Myocyte (in vitro differentiated cells): ENCODE data around the gene CD226. TPM values are rescaled to one million over a fixed set of nuclear protein-coding genes. Genes with fewer than 3 reads are reported as not detected.
"Not testable (repeated sequence)": the region's sequence is repeated elsewhere in the genome, so short reads cannot be mapped to it uniquely, and the experiment has no call there.

Experiments used
- DNase-seq: peaks from one replicate; pipeline ENCODE4 v3.0.0-alpha.2; 2012; ENCODE audit warnings: low read depth
- total RNA-seq: library from RNA; depleted of rRNA; stranded (reverse); fragments of >200 nt; gene quantifications from 2 replicates; pipeline ENCODE4 v1.2.3, GENCODE V29; 2014

The CD226 gene
- total RNA-seq, 1 donor from 2014 or later, result 0.16 TPM

DNA sequence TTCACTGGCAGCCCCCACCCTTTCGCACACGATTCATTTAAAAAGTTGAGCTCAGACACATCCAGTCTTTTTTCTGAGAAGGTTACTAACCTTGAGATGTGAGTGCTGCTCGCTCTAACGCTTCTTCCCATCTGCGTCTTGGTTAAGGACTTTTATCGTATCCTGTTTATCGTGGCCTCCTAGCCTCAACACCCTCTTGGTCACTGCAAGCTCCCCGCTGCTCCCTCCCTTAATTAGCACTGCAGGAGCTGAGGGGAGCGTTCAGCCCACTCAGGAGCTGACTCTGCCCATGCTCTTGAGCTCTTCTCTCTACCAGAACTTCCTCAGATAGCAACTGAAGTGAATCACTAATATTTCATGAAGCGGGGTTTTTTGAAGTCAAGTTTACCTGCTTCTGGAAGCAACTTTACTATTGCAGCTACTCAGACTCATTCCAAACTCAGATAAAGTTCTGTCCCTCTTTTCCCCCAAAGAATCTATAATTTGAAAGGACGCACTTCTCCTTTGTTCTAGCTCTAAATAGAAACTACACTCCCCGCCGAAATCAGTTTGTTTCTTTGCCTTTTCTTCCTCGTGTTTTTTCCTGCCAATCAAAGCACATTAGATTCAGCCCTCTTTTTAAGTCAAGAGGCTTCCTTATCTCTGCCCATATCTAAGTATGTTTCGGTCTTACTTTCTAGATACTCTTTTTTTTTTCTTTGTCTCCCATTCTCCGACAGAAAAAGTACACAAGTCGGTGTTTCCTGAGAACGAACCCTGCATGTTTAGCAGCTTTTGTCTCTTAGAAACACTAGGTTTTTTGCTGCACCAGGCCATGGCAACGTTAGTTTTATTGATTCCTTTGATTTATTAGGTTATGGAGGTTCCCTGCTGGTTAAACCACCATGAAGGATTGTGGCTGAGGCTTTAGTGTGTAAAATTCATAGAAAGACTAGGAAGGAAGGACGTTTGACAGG, 9.3 kb upstream of the CD226 start:
- no peak for DNase-seq

DNA sequence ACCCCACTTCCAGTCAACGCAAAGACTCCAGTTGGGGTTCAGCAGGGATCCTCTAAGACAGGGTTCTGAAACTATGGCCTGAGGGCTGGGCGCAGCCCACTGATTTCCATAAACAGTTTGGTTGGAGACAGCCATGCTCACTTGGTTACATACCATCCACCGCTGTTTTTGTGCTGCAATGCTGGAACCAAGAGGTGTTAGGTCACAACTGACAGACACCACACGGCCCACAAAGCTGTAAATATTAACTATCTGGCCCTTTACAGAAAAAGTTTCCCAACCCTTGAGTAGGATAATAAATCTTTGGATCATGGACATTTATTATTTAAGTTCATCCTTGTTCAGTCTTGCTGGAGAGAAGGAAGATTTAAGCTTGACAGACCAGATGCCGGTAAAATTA, 8.4 kb upstream of the CD226 start:
- no peak for DNase-seq

DNA sequence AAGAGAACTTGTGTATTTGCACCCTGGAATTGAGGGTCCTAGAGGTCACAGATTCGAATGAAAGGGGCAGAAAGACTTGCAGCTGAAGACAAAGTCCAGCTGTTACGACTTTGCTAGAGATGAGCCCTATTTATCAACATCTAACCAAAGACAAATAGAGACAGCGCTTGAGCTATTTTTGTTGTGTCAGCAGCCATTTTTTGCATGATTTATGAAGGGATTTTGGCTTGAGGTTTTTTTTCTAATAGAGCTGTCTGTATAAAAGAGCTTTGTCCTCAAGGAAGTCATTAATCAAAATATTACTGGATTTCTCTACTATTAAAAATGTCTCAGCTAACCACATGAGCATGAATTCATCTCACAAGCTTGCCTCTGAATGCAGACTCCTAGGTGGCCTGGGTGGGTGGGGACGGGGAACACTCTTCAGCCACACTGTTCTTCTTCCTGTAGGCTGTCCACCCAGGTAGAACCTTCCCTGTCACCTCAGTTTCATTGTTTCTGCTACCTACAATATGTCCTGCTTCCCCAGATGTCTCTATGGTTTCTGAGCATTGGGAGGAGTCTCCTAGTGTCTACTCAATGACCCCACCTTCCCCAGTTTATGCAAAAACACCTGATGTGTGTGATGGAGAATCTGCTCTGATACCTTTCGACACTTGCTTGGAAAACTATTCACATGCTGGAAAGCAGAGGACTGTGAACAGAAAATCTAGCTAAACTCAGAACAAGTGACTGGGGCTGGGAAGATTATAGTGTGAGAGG, 7.2 kb upstream of the CD226 start:
- peak; percentile 39 for DNase-seq

DNA sequence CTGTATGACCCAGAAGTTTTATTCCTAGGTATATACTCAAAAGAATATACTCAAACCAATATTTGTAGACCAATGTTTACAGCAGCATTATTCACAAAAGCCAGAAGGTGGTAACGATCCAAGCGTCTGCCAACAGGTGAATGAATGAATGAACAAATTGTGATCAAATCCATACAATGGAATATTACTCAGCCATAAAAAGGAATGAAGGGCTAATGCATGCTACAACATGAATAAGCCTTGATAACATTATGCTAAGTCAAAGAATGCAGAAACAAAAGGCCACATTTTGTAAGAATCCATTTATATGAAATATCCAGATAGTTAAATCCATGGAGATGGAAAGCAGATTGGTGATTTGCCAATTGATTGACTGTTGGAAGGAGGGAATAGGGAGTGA, 5.5 kb upstream of the CD226 start:
- no peak for DNase-seq

DNA sequence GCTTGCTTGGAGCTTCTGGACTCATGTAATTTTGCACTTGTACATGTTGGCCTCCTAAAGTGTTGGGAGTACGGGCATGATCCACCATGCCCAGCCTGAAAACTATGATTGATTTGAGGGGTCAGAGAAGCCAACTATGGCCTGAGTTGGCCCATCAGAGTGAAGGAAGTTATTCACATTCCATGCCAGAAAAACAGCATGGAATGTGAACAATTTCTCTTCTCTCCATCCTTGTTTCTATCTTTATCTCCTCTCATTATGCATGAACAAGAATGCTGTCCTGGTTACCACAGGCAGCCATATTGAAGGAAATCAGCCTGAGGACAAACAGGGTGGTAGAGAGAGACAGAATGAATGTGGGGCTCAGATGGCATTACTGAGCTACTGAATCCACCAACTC, 3.5 kb upstream of the CD226 start:
- peak; percentile 36 for DNase-seq

DNA sequence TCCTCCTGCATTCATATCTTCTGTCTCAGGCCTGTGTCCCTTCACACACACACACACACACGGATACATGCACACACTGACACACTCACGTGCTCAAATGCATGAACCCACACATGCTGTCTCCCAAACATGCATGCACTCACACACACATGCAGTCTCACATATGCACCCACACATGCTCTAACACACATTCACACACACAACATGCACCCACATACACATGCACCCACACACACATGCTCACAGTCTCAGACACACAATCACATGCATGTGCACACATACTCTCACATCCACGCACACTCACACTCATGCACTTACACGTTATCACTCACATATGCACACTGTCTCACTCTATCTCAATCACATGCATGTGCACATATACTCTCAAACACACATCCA, 1.9 kb upstream of the CD226 start:
- no peak for DNase-seq

DNA sequence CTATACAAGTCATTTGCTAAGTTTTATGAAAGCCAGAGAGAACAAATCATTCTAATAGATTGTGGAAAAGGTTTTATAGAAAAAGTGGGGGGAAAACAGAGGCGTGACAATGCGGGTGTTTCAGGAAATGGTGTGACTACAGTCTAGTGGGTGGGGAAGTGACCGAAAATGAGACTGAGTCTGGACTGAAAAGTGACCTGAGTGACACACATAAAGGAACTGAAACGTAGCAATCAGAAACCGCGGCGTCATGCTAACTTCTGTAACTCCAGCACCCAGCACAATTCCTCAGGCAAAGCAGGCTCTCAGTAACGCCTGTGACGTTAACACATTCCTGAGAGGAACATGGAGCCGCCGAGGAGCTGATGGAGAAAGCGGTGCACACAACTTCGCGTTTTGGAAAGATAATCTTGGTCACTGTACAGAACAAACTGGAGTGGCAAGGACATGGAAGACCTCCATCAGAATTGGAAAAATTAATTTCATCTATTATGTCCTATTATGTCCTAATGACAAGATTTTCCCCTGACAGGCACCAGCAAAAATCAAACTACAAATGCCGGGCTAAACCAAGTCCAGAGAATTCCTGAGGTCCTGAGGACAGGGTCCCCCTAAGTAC, 1.4 kb upstream of the CD226 start:
- DNase-seq, result peak; percentile 8

DNA sequence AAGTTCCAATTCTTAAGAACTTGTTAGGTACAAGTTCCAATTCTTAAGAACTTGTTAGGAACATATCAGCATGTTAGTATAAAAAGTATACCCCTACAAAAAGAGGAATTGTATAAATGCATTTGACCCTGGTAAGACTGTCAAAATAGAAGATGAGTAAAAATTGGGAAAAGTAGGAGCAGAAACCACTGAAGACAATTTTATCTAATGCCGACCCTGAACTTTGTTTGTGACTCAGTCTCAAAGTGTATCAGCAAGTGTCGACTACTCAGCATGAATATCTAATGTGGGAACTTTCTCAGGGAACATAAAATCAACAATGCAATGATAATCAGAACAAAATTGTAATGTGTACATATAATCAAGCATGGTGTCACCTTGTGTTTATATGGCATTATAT, 583 bp upstream of the CD226 start:
- no peak for DNase-seq

DNA sequence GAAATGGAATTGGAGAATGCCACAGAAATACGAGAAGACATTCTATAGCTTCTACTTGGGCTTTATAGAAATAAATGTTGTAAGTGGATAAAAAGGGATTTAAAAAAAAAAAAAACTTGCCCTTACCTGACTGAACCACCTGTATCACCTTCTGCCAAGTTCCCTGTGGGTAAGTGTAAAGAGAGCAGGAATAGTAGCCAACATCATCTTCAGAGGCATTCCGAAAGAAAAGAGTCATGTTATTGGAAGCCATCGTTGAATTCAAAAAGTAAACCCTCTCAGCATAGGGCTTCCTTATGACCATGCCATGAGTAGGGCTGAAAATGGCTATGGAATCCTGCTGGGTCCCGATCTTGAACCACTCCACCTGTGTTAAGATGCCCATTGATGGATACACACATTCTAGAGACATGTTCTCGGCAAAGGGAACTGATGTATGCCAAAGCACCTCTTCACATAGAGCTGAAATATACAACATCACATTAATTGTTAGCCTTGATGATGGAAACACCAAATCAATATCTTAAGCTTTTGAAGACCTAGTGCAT, 991 bp downstream of the CD226 start:
- DNase-seq, result no peak

DNA sequence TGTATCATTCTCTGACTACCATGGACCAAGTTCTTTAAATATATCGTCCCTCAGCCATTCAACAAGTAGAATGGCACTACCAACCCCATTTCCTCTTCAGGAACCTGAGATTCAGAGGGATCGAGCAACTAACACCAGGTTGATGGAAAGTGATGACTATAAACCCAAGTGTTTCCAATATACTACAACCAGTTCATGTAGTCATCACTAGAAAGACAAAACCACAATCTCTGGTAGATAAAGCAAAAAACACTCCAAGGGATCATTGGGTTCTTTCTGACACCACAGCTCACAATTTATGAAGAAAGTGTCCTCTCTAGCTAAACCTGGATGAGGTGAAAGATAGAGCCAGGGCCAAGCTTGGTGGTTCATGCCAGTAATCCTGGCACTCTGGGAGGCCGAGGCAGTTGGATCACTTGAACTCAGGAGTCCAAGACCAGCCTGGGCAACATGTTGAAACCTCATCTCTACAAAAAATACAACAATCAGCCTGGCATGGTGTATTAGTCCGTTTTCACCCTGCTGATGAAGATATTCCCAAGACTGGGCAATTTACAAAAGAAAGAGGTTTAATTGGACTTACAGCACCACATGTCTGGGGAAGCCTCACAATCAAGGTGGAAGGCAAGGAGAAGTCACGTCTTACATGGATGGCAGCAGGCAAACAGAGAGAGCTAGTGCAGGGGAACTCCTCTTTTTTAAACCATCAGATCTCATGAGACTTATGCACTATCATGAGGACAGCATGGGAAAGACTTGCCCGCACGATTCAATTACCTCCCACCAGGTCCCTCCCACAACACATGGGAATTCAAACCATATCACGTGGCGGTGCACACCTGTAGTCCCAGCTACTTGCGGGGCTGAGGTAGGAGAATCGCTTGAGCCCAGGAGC, 2.2 kb downstream of the CD226 start:
- DNase-seq, result no peak

DNA sequence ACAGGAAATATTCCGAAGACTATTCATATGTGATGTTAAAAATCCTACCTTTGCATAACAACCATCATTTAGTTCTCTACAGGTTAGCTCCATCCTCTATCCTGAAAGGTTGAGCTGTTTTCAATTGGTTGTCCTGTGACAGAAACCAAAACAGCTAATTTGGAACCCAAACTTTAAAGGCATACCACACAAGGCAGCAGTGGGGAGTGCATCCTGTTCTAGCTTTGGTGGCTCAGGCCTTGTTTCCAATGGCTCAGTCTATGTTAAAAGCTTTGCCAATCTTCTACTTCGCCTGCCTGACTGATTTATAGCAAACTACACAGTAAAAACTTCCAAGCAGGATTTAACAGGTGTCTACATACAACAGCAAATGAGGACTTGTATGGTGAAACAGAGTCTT, 3.2 kb downstream of the CD226 start:
- no peak for DNase-seq

DNA sequence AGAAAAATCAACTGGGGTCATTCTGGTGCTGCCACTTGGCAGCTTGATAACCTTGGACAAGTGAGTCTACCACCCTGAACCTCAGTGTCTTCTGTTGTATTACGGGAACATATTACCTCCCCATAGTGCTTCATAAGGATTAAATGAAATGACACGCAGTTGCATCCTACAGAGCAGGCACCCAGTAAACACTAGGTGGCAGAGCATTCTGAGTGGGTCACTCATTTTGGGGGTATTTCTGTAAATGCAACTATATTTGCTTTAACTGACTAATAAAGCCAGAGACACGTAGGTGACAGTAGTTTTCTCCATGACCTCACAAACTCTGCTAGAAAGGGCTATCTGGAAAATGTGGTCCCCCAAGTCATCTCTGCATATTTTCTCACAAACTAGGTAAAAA, 4.7 kb downstream of the CD226 start:
- no peak for DNase-seq

DNA sequence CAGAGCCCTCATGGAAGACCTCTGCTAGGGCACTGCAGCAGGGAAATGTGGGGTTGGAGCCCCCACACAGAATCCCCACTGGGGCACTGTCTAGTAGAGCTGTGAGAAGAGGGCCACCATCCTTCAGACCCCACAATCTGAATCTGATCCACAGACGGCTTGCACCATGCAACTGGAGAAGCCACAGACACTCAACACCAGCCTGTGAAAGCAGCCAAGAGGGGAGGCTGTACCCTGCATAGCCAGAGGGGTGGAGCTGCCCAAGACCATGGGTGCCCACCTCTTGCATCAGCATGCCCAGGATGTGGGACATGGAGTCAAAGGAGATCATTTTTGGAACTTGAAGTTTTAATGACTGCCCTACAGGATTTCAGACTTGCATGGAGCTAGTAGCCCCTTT, 6.5 kb downstream of the CD226 start:
- DNase-seq, result no peak

DNA sequence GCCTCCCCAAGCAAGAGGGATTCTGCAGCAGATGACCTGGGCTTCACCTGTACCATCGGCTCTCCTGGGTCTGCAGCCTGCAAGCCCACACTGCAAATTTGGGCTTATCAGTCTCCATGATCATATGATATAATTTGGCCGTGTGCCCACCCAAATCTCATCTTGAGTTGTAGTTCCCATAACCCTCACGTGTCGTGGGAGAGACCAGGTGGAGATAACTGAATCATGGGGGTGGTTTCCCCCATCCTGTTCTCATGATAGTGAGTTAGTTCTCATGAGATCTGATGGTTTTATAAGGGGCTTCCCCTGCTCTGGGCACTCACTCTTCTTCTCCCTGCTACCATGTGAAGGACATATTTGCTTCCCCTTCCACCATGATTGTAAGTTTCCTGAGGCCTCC, 7.9 kb downstream of the CD226 start:
- not testable (repeated sequence) for DNase-seq

DNA sequence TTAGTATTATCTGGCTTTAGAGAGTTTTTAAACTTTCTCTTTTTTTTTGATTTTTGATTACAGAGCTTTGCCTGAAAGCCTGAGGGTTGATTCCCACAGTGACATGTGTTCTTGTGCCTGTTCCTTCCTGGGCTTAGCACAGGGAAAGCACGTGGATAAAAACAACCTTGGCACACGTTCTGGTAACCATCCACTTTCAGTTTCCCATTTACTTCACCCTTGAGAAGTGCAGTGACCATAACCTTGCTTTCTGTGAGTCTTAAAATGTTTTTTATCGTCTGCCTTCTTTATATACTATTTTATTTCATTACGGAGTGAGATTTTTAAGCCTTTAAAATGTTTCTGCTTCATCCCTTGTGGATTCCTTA, 11.5 kb downstream of the CD226 start:
- peak; percentile 21 for DNase-seq

DNA sequence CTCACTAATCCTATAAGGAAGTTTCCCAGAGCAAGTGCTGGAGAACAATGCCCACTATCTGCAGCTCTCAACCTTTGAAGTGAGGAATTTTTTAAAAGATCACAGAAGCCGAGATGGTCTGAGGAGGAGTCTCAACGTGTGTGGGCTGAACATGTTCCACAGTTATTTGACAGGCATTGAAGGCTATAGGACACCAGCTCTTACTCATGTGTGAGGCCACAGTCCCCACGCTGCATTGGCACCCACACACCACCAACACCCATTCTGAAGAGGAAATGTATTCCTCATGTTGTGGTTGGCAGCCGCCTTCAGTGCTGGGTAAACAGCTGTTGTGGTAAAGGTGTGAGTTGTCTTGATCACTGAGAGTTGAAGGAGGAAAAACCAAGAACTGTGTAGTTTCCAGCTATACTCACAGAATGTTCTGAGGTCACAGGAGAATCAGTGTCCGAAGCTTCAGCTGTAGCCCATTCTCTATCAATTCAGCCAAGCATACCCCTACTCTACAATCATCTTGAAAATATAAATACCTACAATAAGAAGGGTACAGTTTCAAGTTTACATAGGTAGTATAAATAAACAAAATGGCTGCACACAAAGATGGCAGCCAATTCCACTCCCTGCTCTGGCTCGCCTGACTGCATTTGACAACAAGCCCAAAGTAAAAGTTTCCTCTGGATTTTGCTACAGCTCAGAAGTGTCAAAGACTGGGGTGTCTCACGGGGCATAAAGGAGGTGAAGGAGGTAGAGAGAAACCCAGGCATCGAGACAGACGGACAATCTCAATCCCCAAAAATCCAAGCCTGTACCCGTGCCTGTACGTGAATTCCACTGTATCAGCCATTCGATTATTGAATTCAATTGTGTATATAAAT, 12.1 kb downstream of the CD226 start:
- peak; percentile 79 for DNase-seq

DNA sequence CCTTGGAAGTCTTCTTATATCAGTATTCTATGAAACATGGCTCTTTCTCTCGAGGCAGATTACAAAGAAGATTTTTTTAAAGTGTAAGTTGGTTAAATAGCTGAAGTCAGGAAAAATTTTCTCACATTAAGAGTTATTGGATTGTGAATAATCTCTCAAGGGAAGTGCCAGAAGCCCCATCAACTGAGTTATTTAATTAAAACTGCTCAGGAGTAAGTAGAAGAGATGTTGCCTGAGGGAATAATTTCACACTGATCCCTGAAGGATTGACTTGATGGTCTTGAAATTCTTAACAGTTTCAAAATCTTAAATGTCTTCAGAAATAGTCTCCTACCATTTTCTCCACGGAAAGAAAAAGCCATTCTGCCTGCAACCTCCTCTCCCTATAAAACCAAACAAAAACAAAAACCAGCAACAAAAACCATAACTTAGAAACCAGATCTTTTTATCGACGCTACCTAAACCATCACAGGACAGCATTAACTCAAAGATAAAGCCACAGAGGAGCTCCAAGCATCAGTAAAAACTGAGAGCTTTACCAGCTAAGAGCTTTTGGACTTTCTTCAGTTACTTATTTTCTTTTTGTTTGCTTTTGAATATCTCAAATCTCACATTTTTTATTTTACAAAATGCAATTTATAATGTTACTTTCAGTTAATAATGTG, 12.9 kb downstream of the CD226 start:
- no peak for DNase-seq

DNA sequence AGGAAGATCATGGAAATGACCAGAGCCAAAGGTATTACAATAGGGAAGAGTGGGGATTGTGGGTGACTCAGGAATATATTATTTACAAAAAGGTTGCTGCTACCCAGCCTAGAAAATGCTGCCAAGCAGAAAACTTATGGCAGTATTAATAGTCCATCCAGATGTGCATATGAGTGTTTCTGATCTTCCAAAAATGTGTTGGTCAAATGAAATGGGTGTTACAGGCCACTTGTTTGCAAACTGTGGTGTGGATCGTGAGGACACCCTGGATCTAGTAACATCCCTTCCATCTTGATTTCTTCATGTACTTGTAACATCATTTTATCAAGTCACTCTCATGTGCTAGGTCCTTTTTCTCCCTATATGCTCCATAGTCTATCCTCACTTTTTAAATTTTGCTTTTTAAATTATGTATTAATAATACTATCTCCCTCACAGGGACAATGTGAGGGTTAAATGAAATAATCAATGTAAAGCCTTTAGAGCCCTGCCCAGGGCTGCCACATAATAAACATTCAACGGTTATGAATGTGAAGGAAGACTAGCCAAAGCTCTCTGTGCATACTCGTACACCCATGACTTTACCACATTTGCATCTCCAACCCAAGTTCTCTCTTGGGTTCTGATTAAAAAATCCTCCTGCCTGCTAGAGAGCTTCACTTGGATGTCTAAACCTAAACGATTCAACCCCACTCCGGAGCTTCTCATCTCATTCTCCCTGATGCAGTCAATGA, 18.5 kb downstream of the CD226 start:
- DNase-seq, result no peak

DNA sequence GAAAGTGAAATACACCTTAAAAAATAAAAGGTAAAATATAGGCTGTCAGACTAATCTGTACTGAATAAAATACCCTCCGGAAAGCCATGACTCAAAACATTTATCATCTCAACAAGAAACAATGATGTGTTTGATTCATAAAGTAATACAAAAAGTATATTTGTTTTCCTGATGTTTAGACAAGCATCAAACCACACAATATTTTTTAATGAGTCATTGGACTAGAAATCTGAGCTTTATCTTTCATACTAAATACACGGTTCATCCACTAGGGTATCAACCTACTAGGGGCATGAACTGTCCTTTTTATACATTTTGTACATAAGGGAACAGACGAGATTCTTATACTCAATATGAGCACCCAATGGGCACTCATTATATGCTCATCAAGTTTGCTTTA, 31.3 kb downstream of the CD226 start:
- peak; percentile 3 for DNase-seq
